HCT116 (cell line): Measurements from ENCODE around the gene TTC23. TPM values are rescaled to one million over a fixed set of nuclear protein-coding genes. Genes with fewer than 3 reads are reported as not detected.

ENCODE experiments used
- ATAC-seq: fragments of 200-7000 bp; cut with Tn5 transposase; 2 replicates; pipeline ENCODE4 v1.9.1; 2020; ENCODE audit warnings: mild to moderate bottlenecking, moderate library complexity
- BruUV-seq: library from RNA; stranded (reverse); fragments of 400-500 nt; replicated peaks from 2 replicates; lab custom pipeline; 2021; lab: Mats Ljungman, UMichigan
- CTCF ChIA-PET: fragments of 300-600 bp; sonication (Branson Sonifier 250); formaldehyde crosslinking; loops from one replicate; lab custom pipeline; 2021; ENCODE audit warnings: antibody characterized with exemption; lab: Charles Lee
- POLR2A ChIA-PET: fragments of 300-600, 350-600 bp; sonication (Branson Sonifier 250); formaldehyde crosslinking; loops from one replicate; lab custom pipeline; 2021; ENCODE audit warnings: antibody characterized with exemption; lab: Charles Lee
- RAD21 ChIA-PET, 2 experiments: fragments of 300-600 bp; sonication (Branson Sonifier 250); formaldehyde crosslinking; loops; one replicate each; lab custom pipeline; 2023; ENCODE audit warnings: low total read pairs in 2 of 2; ENCODE audit not compliant: uncharacterized antibody in 2 of 2, unreplicated experiment in 2 of 2, low non-redundant PET in 1 of 2; lab: Charles Lee
- DNase-seq: peaks from one replicate; pipeline ENCODE4 v3.0.0-alpha.2; 2010; ENCODE audit warnings: low read depth, low spot score
- H2AFZ ChIP-seq: fragments of 200-600 bp; shearing (Covaris generic), sonication (generic); 2 replicates; pipeline ENCODE4 v1.6.1; 2017; ENCODE audit warnings: low read depth, mixed run types, mixed read lengths, antibody characterized with exemption, low read length; ENCODE audit not compliant: poor library complexity, severe bottlenecking
- H3K27ac ChIP-seq: 2 replicates; pipeline ENCODE4 v1.5.1; 2012; ENCODE audit warnings: low read depth, low read length
- H3K27me3 ChIP-seq: fragments of 200-600 bp; sonication (generic); 2 replicates; pipeline ENCODE4 v1.6.1; 2016; ENCODE audit warnings: mixed run types, low read length, mixed read lengths; ENCODE audit not compliant: insufficient read depth
- H3K36me3 ChIP-seq, 2 experiments: fragments of 200-500 bp in 1 of 2; fragments of 200-600 bp in 1 of 2; sonication (Bioruptor generic) in 1 of 2; sonication (generic) in 1 of 2; 2 replicates each; pipeline versions ENCODE4 v1.5.1 to v1.6.1; 2014 to 2016; ENCODE audit warnings: low read length in 2 of 2, inconsistent platforms in 1 of 2, mixed read lengths in 1 of 2, mixed run types in 1 of 2; ENCODE audit not compliant: insufficient read depth in 2 of 2, control insufficient read depth in 1 of 2
- H3K4me1 ChIP-seq, 2 experiments: fragments of 200-600 bp in 1 of 2; sonication (generic) in 1 of 2; 2 replicates each; pipeline versions ENCODE4 v1.5.1 to v1.6.1; 2012 to 2017; ENCODE audit warnings: low read length in 2 of 2, inconsistent platforms in 1 of 2, mild to moderate bottlenecking in 1 of 2, mixed read lengths in 1 of 2, mixed run types in 1 of 2, moderate library complexity in 1 of 2; ENCODE audit not compliant: insufficient read depth in 2 of 2, control insufficient read depth in 1 of 2
- H3K4me2 ChIP-seq: fragments of 200-600 bp; sonication (generic); 2 replicates; pipeline ENCODE4 v1.6.1; 2017; ENCODE audit warnings: mixed run types, low read length, mixed read lengths
- H3K4me3 ChIP-seq, 2 experiments: fragments of 200-600 bp in 1 of 2; sonication (generic) in 1 of 2; replicated peaks in 1 of 2; 2 replicates each; pipeline ENCODE4 v1.5.1; 2011 to 2016; ENCODE audit warnings: low read length in 2 of 2, control low read depth in 1 of 2, low read depth in 1 of 2, mild to moderate bottlenecking in 1 of 2, mixed read lengths in 1 of 2, mixed run types in 1 of 2
- H3K79me2 ChIP-seq: fragments of 200-600 bp; sonication (generic); 2 replicates; pipeline ENCODE4 v1.6.1; 2017; ENCODE audit warnings: mild to moderate bottlenecking, mixed run types, low read length, moderate library complexity, mixed read lengths; ENCODE audit not compliant: insufficient read depth
- H3K9ac ChIP-seq: fragments of 200-600 bp; sonication (generic); 2 replicates; pipeline ENCODE4 v1.6.1; 2016; ENCODE audit warnings: low read length, mixed read lengths
- H3K9me2 ChIP-seq: fragments of 200-600 bp; sonication (generic), shearing (Covaris generic); 2 replicates; pipeline ENCODE4 v1.6.1; 2017; ENCODE audit warnings: mixed run types, mild to moderate bottlenecking, moderate library complexity; ENCODE audit not compliant: insufficient read depth
- H3K9me3 ChIP-seq, 2 experiments: fragments of 200-500 bp in 1 of 2; fragments of 200-600 bp in 1 of 2; sonication (Bioruptor generic) in 1 of 2; sonication (generic) in 1 of 2; 2 replicates each; pipeline ENCODE4 v1.6.1; 2014 to 2017; ENCODE audit warnings: low read length in 2 of 2, mixed read lengths in 2 of 2, inconsistent platforms in 1 of 2, low read depth in 1 of 2, mild to moderate bottlenecking in 1 of 2, mixed run types in 1 of 2, moderate library complexity in 1 of 2; ENCODE audit not compliant: control insufficient read depth in 1 of 2, insufficient read depth in 1 of 2
- H4K20me1 ChIP-seq: fragments of 200-600 bp; sonication (generic), shearing (Covaris generic); 2 replicates; pipeline ENCODE4 v1.6.1; 2017; ENCODE audit warnings: mixed run types, mild to moderate bottlenecking, moderate library complexity; ENCODE audit not compliant: insufficient read depth
- CEBPB ChIP-seq: IDR thresholded peaks from 2 replicates; pipeline ENCODE4 v1.6.1; 2012; ENCODE audit warnings: low read depth
- CTCF ChIP-seq, 3 experiments: fragments of 200-600 bp in 1 of 3; sonication (generic) in 1 of 3; IDR thresholded peaks in 2 of 3; conservative IDR thresholded peaks in 1 of 3; 2 replicates each; pipeline ENCODE4 v1.5.1; 2012 to 2017; ENCODE audit warnings: low read depth in 2 of 3, low read length in 2 of 3, antibody characterized with exemption in 1 of 3, borderline replicate concordance in 1 of 3, control low read depth in 1 of 3, mild to moderate bottlenecking in 1 of 3, mixed read lengths in 1 of 3, mixed run types in 1 of 3, moderate library complexity in 1 of 3; ENCODE audit not compliant: insufficient read depth in 1 of 3
- EGR1 ChIP-seq: IDR thresholded peaks from 2 replicates; pipeline ENCODE4 v1.6.1; 2012; ENCODE audit warnings: low read depth
- ELF1 ChIP-seq: IDR thresholded peaks from 2 replicates; pipeline ENCODE4 v1.6.1; 2012; ENCODE audit warnings: low read depth, borderline replicate concordance
- EZH2 ChIP-seq: fragments of 200-600 bp; sonication (generic); IDR thresholded peaks from 2 replicates; pipeline ENCODE4 v1.6.1; 2017; ENCODE audit warnings: antibody characterized with exemption, mixed run types
- EZH2phosphoT487 ChIP-seq: fragments of 200-600 bp; IDR thresholded peaks from 2 replicates; pipeline ENCODE4 v1.6.1; 2018; ENCODE audit warnings: antibody characterized with exemption, borderline replicate concordance
- JUND ChIP-seq: IDR thresholded peaks from 2 replicates; pipeline ENCODE4 v1.6.1; 2012
- MAX ChIP-seq: IDR thresholded peaks from 2 replicates; pipeline ENCODE4 v1.6.1; 2012
- POLR2A ChIP-seq: IDR thresholded peaks from 2 replicates; pipeline ENCODE4 v1.7.0; 2011; ENCODE audit warnings: borderline replicate concordance; ENCODE audit not compliant: insufficient read depth, insufficient read length; ENCODE audit errors: extremely low read depth
- SP1 ChIP-seq: IDR thresholded peaks from 2 replicates; pipeline ENCODE4 v1.6.1; 2012; ENCODE audit warnings: low read depth
- SRF ChIP-seq: IDR thresholded peaks from 2 replicates; pipeline ENCODE4 v1.6.1; 2012; ENCODE audit warnings: low read depth
- TCF7L2 ChIP-seq: IDR thresholded peaks from 2 replicates; pipeline ENCODE4 v1.7.0; 2011; ENCODE audit warnings: borderline replicate concordance, inconsistent platforms; ENCODE audit not compliant: insufficient read depth, insufficient read length; ENCODE audit errors: extremely low read depth
- YY1 ChIP-seq: IDR thresholded peaks from 2 replicates; pipeline ENCODE4 v1.6.1; 2011; ENCODE audit warnings: low read length, low read depth, moderate library complexity, mild to moderate bottlenecking; ENCODE audit not compliant: insufficient replicate concordance; ENCODE audit errors: extremely low read depth
- ZBTB33 ChIP-seq: IDR thresholded peaks from 2 replicates; pipeline ENCODE4 v1.6.1; 2011; ENCODE audit warnings: mild to moderate bottlenecking, low read length, moderate library complexity; ENCODE audit not compliant: insufficient replicate concordance; ENCODE audit errors: extremely low read depth
- ZFX ChIP-seq: fragments of 450-650 bp; IDR thresholded peaks from 2 replicates; pipeline ENCODE4 v1.6.1; 2017
- ZNF274 ChIP-seq: fragments of 200-500 bp; sonication (Bioruptor generic); IDR thresholded peaks from 2 replicates; pipeline ENCODE4 v1.6.1; 2014; ENCODE audit warnings: mild to moderate bottlenecking, low read depth, low read length, inconsistent platforms
- intact Hi-C: fragments of 100-400 bp; cut with micrococcal nuclease; formaldehyde crosslinking; loops from 2 replicates; pipeline ENCODE4 v1.10.0; 2022
- total RNA-seq: library from RNA; stranded (reverse); gene quantifications from one replicate; pipeline ENCODE4 v1.2.1, GENCODE V29; 2021; ENCODE audit not compliant: unreplicated experiment

The TTC23 gene
- total RNA-seq, 1 experiment from 2014 or later, result 10.2 TPM

GRCh38 chr15:99128411-99128810 is 121.0 kb downstream of the TTC23 start:
- CTCF ChIA-PET, result no interaction called here
- no peak overlapping the region for H3K27ac ChIP-seq

More at GRCh38 chr15:99128411-99128810, 121.0 kb downstream of the TTC23 start:
- Histone ChIP-seq H3K79me2 (no peaks in the 10 kb centered on the region), H2AFZ (no peak overlapping the region), H3K36me3 (no peaks in the 10 kb centered on the region), H3K9me2 (no peaks in the 10 kb centered on the region), H3K4me2 (no peak overlapping the region), H3K27me3 (no peaks in the 10 kb centered on the region), H3K9me3 (no peaks in the 10 kb centered on the region), H3K4me3 (no peak overlapping the region), H4K20me1 (no peaks in the 10 kb centered on the region), H3K9ac (no peak overlapping the region), H3K4me1 (peaks cover 20 to 36% of the 10 kb centered on the region in 2 experiments)
- BruUV-seq, result no TSS peak
- ATAC-seq (no peak), DNase-seq (no peak)
- intact Hi-C loops, result no loop called here
- ChIA-PET RAD21 (no interaction called here), POLR2A (no interaction called here)
- TF ChIP-seq EZH2 (no peak), ELF1 (no peak), JUND (no peak), CTCF (IDR thresholded peaks at IDR 0.05 in 2 of 3, conservative IDR thresholded peaks at IDR 0.05 in 1 of 3; ENCODE audit: borderline replicate concordance in 1 of 3, insufficient read depth in 1 of 3, low read depth in 2 of 3, low read length in 2 of 3) (no peak), CEBPB (no peak), ZNF274 (no peak), ZFX (no peak), POLR2A (no peak), ZBTB33 (no peak), MAX (no peak), SP1 (no peak), EGR1 (no peak), EZH2phosphoT487 (no peak), SRF (no peak), TCF7L2 (no peak), YY1 (no peak)
